Occipital lobe (tissue), 2 donors: Measurements from ENCODE around the gene DLGAP4. TPM values are rescaled to one million over a fixed set of nuclear protein-coding genes. Genes with fewer than 3 reads are reported as not detected.

ENCODE experiments used
- DNase-seq: peaks from one replicate; lab custom pipeline; 2025; lab: John Stamatoyannopoulos, UW
- total RNA-seq: library from RNA; depleted of rRNA; stranded (reverse); fragments of >200 nt; gene quantifications from one replicate; pipeline ENCODE4 v1.2.3, GENCODE V29; 2014

Gene DLGAP4
- total RNA-seq, 1 donor from 2014 or later, result 29.9 TPM

GRCh38 chr20:36320261-36320897, 14.2 kb downstream of the DLGAP4 start:
- no peak for DNase-seq

- no peak for DNase-seq
Observed at GRCh38 chr20:36320898-36321695, 15.0 kb downstream of the DLGAP4 start.

GRCh38 chr20:36322131-36322530, 16.0 kb downstream of the DLGAP4 start:
- DNase-seq, result no peak

- no peak for DNase-seq
Observed at GRCh38 chr20:36330091-36330490, 24.0 kb downstream of the DLGAP4 start.

- DNase-seq, result no peak
Observed at GRCh38 chr20:36331209-36331608, 25.1 kb downstream of the DLGAP4 start.

GRCh38 chr20:36333841-36334240, 27.7 kb downstream of the DLGAP4 start:
- DNase-seq, result no peak

- DNase-seq, result no peak
Observed at GRCh38 chr20:36334281-36335205, 28.4 kb downstream of the DLGAP4 start.

- DNase-seq, result no peak
Observed at GRCh38 chr20:36335206-36335870, 29.2 kb downstream of the DLGAP4 start.

GRCh38 chr20:36336204-36336603, 30.1 kb downstream of the DLGAP4 start:
- DNase-seq, result no peak

- no peak for DNase-seq
Observed at GRCh38 chr20:36336954-36337704, 31.0 kb downstream of the DLGAP4 start.

GRCh38 chr20:36337886-36338285, 31.7 kb downstream of the DLGAP4 start:
- no peak for DNase-seq

GRCh38 chr20:36339646-36340592, 33.8 kb downstream of the DLGAP4 start:
- DNase-seq, result no peak

GRCh38 chr20:36340593-36340990, 34.5 kb downstream of the DLGAP4 start:
- DNase-seq, result no peak

- no peak for DNase-seq
Observed at GRCh38 chr20:36341331-36342020, 35.3 kb downstream of the DLGAP4 start.

- no peak for DNase-seq
Observed at GRCh38 chr20:36342331-36343120, 36.4 kb downstream of the DLGAP4 start.

- no peak for DNase-seq
Observed at GRCh38 chr20:36343641-36344040, 37.5 kb downstream of the DLGAP4 start.

- DNase-seq, result no peak
Observed at GRCh38 chr20:36344517-36345132, 38.5 kb downstream of the DLGAP4 start.

- no peak for DNase-seq
Observed at GRCh38 chr20:36346256-36346655, 40.1 kb downstream of the DLGAP4 start.
